ENCODE measurements around the gene KRTAP12-3.
"Not testable (repeated sequence)": the region's sequence is repeated elsewhere in the genome, so short reads cannot be mapped to it uniquely, and the experiment has no call there.

The KRTAP12-3 gene

DNA sequence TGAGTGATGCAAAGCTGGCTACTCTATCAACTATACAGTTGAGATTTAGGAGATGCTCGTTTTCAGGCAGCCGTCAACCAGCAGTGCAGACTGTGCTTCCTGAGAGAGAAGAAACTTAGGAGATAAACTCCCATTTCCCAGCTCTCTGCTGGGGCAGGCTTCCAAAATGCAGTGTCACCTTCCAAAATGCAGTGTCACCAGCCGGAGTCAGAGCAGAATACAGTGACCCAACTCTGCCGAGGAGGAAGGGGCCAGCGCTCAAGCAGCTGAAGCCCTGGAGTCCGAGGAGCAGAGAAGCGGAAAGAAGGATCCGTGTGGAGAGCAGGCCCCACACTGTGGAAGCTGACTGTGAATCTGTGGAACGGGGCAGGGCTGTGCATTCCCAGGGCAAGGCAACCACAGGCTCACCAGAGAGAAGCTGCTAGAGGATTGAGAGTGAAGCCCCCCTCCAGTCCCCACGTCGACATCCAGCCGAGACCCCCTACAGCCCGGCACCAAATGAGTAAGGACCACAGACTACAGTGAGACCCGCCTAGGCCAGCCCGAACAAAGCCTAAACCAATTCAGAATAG lies 24.9 kb downstream of the KRTAP12-3 start:
- DNase-seq (ENCODE audit: extremely low read depth in 1 of 2, low read depth in 1 of 2) = no peak

GRCh38 chr21:44684077-44684476 lies 26.3 kb downstream of the KRTAP12-3 start:
- DNase-seq (ENCODE audit: extremely low read depth in 1 of 2, low read depth in 1 of 2) = no peak

- DNase-seq (ENCODE audit: extremely low read depth in 1 of 2, low read depth in 1 of 2) = no peak
Observed at GRCh38 chr21:44684483-44684882, 26.8 kb downstream of the KRTAP12-3 start.

DNA sequence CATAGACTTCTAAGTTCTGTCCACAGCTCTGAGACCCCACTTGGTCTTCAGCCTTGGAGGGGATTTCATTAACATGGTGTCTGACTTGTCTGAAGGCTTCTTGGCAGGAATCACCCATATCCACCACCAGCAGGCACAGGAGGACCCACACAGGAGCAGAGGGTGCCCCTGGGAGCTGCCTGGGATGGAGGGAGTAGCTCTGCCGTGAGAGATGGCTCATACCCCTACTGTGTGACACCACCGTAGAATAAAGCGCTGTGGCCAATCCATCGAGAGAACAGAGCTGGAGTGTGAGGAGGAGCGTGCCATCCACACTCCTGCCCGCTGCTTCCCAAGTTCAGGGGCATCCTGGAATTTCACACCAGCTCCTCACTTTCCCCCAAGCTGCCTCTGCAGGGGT lies 27.3 kb downstream of the KRTAP12-3 start:
- not testable (repeated sequence) for DNase-seq (ENCODE audit: extremely low read depth in 1 of 2, low read depth in 1 of 2)

GRCh38 chr21:44686000-44686781 lies 28.5 kb downstream of the KRTAP12-3 start:
- DNase-seq (ENCODE audit: extremely low read depth in 1 of 2, low read depth in 1 of 2) = no peak

GRCh38 chr21:44686843-44687561 lies 29.3 kb downstream of the KRTAP12-3 start:
- no peak for DNase-seq (ENCODE audit: extremely low read depth in 1 of 2, low read depth in 1 of 2)

- DNase-seq (ENCODE audit: extremely low read depth in 1 of 2, low read depth in 1 of 2) = no peak
Observed at GRCh38 chr21:44687671-44688070, 29.9 kb downstream of the KRTAP12-3 start.

GRCh38 chr21:44689740-44690139 lies 32.0 kb downstream of the KRTAP12-3 start:
- DNase-seq (ENCODE audit: extremely low read depth in 1 of 2, low read depth in 1 of 2) = not testable (repeated sequence)

DNA sequence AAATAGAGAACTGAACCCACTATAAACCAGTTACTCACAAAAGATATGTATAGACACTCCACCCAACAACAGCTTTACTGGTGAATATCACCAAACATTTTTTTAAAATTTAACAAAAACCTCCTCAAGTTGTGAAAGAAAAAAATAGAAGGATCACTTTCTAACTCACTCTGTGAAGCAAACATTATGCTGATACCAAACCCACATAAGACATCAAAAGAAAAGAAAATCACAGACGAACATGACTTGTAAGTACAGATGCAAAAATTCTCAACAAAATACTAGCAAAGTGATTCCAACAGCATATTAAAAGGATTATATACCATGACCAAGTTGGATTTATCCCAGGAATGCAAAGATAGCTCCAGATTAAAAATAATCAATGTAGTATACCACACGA lies 34.0 kb downstream of the KRTAP12-3 start:
- DNase-seq (ENCODE audit: extremely low read depth in 1 of 2, low read depth in 1 of 2) = no peak

GRCh38 chr21:44692798-44693512 lies 35.2 kb downstream of the KRTAP12-3 start:
- DNase-seq (ENCODE audit: extremely low read depth in 1 of 2, low read depth in 1 of 2) = no peak

DNA sequence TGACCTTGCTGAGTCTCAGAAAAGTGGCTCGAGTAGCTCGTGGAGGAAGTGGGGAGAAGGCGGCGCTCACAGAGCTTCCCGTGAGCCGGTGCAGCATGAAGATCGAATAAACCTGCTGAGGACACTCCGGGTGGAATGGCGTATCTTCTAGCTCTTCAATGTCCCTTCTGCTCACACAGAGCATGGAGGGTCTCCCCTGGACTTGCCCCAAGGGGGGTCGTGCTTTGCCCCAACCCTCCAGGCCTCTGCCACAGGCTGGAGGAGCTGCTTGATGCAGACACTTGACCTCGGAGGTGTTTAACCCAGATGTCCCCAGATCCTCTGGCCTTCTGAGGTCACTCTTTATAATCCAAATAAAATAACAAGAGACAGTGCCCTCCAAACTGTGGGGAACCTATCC lies 37.0 kb downstream of the KRTAP12-3 start:
- no peak for DNase-seq (ENCODE audit: extremely low read depth in 1 of 2, low read depth in 1 of 2)

DNA sequence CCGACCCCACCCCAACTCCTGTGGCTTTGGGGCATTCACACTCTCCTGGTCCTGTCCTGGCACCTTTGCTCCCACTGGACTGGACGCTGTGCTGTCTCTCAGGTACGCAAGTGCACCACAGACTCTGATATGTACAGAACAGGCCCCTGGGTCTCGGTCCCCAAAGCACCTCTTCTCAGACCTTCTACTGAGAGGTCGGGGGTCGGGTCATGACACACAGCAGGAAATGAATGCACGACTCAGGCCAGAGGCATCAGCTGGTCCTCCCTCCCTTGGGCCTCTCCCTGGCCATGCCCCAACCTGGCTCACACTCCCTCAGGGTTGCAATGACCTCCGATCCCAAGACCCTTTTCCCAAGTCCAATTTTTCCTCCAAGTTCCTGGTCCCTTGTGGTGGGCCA lies 37.5 kb downstream of the KRTAP12-3 start:
- DNase-seq (ENCODE audit: extremely low read depth in 1 of 2, low read depth in 1 of 2) = no peak

- DNase-seq (ENCODE audit: extremely low read depth in 1 of 2, low read depth in 1 of 2) = no peak
Observed at GRCh38 chr21:44695641-44696040, 37.9 kb downstream of the KRTAP12-3 start.

- DNase-seq (ENCODE audit: extremely low read depth in 1 of 2, low read depth in 1 of 2) = no peak
Observed at GRCh38 chr21:44696572-44696971, 38.8 kb downstream of the KRTAP12-3 start.

- DNase-seq (ENCODE audit: extremely low read depth in 1 of 2, low read depth in 1 of 2) = not testable (repeated sequence)
Observed at GRCh38 chr21:44697172-44697810, 39.6 kb downstream of the KRTAP12-3 start, which contains the start of gene KRTAP10-12. KRTAP10-12 (plus strand) TSS chr21:44697172; CDS start chr21:44697202, 30 bp downstream.

DNA sequence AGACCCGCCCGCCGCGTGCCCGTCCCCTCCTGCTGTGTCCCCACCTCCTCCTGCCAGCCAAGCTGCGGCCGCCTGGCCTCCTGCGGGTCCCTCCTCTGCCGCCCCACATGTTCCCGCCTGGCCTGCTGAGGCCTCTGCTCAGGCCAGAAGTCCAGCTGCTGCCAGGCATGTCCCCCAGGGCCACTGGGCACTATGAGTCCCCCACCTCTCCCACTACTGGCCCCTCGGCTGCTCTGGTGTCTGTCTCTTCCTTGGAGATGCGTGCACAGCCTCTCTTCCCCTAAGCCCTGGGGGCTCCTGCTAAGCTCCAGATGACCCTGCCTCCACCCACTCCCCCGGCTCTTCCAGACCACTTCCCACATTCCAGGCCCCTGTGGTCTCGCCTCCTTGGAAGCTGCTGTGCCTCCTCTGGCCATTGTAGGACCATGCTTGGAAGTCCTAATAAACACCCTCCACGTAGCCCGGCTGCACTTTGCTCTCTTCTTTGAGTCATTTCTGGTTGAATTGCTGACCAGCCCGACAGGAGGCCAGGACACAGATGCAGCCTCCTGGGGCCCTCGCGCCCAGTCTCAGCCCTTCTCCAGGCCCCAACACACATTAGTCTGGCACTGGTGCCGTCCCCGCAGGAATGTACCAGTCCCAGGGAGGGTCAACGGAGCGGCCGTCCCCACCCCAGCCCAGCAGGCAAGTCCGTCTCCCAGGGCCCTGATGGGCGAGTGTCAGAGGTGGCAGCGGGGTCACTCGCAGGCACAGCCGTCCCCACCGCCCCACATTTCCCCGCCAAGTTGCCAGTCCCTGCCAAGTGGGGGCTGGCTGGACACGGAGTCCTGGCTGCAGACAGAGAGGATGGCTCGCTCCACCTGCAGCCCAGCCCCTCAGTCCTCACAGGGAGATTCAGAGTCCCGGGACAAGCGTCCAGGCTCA lies 40.3 kb downstream of the KRTAP12-3 start:
- no peak for DNase-seq (ENCODE audit: extremely low read depth in 1 of 2, low read depth in 1 of 2)

GRCh38 chr21:44699502-44700001 lies 41.8 kb downstream of the KRTAP12-3 start:
- DNase-seq (ENCODE audit: extremely low read depth in 1 of 2, low read depth in 1 of 2) = no peak

- no peak for DNase-seq (ENCODE audit: extremely low read depth in 1 of 2, low read depth in 1 of 2)
Observed at GRCh38 chr21:44700101-44701022, 42.6 kb downstream of the KRTAP12-3 start.
